Glomerular visceral epithelial cell (primary cell): ENCODE data around the gene LDAH.
"Not testable (repeated sequence)": the region's sequence is repeated elsewhere in the genome, so short reads cannot be mapped to it uniquely, and the experiment has no call there.

ENCODE experiments used
- DNase-seq: peaks from one replicate; pipeline ENCODE4 v3.0.0-alpha.2; 2016; ENCODE audit errors: extremely low spot score

The LDAH gene

GRCh38 chr2:20723543-20723942 is 99.4 kb downstream of the LDAH start:
- no peak for DNase-seq

- DNase-seq = no peak
These were observed 100.2 kb downstream of the LDAH start for GRCh38 chr2:20722592-20723240.

GRCh38 chr2:20717641-20718040 is 105.3 kb downstream of the LDAH start:
- DNase-seq = no peak

GRCh38 chr2:20716164-20716563 is 106.7 kb downstream of the LDAH start:
- not testable (repeated sequence) for DNase-seq

GRCh38 chr2:20714412-20714811 is 108.5 kb downstream of the LDAH start:
- not testable (repeated sequence) for DNase-seq

GRCh38 chr2:20713585-20713984 is 109.3 kb downstream of the LDAH start:
- DNase-seq = not testable (repeated sequence)

GRCh38 chr2:20711641-20712040 is 111.3 kb downstream of the LDAH start:
- DNase-seq = not testable (repeated sequence)

- no peak for DNase-seq
These were observed 115.3 kb downstream of the LDAH start for GRCh38 chr2:20707601-20708000.

- DNase-seq = no peak
These were observed 116.1 kb downstream of the LDAH start for GRCh38 chr2:20706786-20707185.

- DNase-seq = no peak
These were observed 116.7 kb downstream of the LDAH start for GRCh38 chr2:20706217-20706616.

GRCh38 chr2:20704886-20705285 is 118.0 kb downstream of the LDAH start:
- DNase-seq = no peak

- no peak for DNase-seq
These were observed 120.3 kb downstream of the LDAH start for GRCh38 chr2:20702563-20702962.

GRCh38 chr2:20698916-20699613 is 123.8 kb downstream of the LDAH start:
- DNase-seq = no peak

GRCh38 chr2:20697322-20697934 is 125.5 kb downstream of the LDAH start:
- no peak for DNase-seq

- DNase-seq = no peak
These were observed 126.5 kb downstream of the LDAH start for GRCh38 chr2:20696366-20696765.

- no peak for DNase-seq
These were observed 129.6 kb downstream of the LDAH start for GRCh38 chr2:20693317-20693716.

GRCh38 chr2:20692081-20692480 is 130.8 kb downstream of the LDAH start:
- DNase-seq = no peak

- DNase-seq = no peak
These were observed 131.7 kb downstream of the LDAH start for GRCh38 chr2:20691076-20691734.

GRCh38 chr2:20689428-20690264 is 133.3 kb downstream of the LDAH start:
- no peak for DNase-seq

- no peak for DNase-seq
These were observed 135.6 kb downstream of the LDAH start for GRCh38 chr2:20687260-20687832.

GRCh38 chr2:20684581-20685063 is 138.3 kb downstream of the LDAH start:
- no peak for DNase-seq
